OCI-LY3 (cell line): ENCODE measurements around the gene TCF7.
"Not testable (repeated sequence)": the region's sequence is repeated elsewhere in the genome, so short reads cannot be mapped to it uniquely, and the experiment has no call there.

Source experiments
- H2AFZ ChIP-seq: fragments of 200-600, 300-600 bp; shearing (Covaris generic); 2 replicates; pipeline ENCODE4 v1.6.0; 2014; ENCODE audit warnings: antibody characterized with exemption, low read depth, low read length
- H3K27ac ChIP-seq: fragments of 200-600, 300-600 bp; sonication (generic); 2 replicates; pipeline ENCODE4 v1.5.1; 2014; ENCODE audit warnings: mild to moderate bottlenecking, low read length, moderate library complexity, mixed read lengths
- H3K27me3 ChIP-seq: fragments of 200-600, 300-600 bp; sonication (generic); 2 replicates; pipeline ENCODE4 v1.6.1; 2014; ENCODE audit warnings: low read depth, low read length, mixed read lengths
- H3K36me3 ChIP-seq: fragments of 200-600, 300-600 bp; sonication (generic); replicated peaks from 2 replicates; pipeline ENCODE3; 2014; ENCODE audit warnings: low read depth, low read length, mixed read lengths
- H3K4me1 ChIP-seq: fragments of 300-600, 200-600 bp; sonication (generic); 2 replicates; pipeline ENCODE4 v1.6.1; 2014; ENCODE audit warnings: low read length, mixed read lengths
- H3K4me2 ChIP-seq: fragments of 200-600, 300-600 bp; sonication (generic); 2 replicates; pipeline ENCODE4 v1.6.1; 2014; ENCODE audit warnings: low read length, mixed read lengths
- H3K4me3 ChIP-seq: fragments of 300-600, 200-600 bp; sonication (generic); 2 replicates; pipeline ENCODE4 v1.5.1; 2014; ENCODE audit warnings: antibody characterized with exemption, mild to moderate bottlenecking, low read length, moderate library complexity
- H3K79me2 ChIP-seq: fragments of 300-600, 200-600 bp; shearing (Covaris generic); 2 replicates; pipeline ENCODE4 v1.6.1; 2014; ENCODE audit warnings: mild to moderate bottlenecking, low read length, mixed read lengths
- H3K9ac ChIP-seq: fragments of 300-600, 200-600 bp; shearing (Covaris generic); 2 replicates; pipeline ENCODE4 v1.6.0; 2014; ENCODE audit warnings: mild to moderate bottlenecking, low read length, moderate library complexity
- H3K9me3 ChIP-seq: fragments of 200-600, 300-600 bp; shearing (Covaris generic); 2 replicates; pipeline ENCODE4 v1.6.1; 2014; ENCODE audit warnings: low read length, mixed read lengths; ENCODE audit not compliant: insufficient read depth
- H4K20me1 ChIP-seq: fragments of 200-600, 300-600 bp; sonication (generic); 2 replicates; pipeline ENCODE4 v1.6.1; 2016; ENCODE audit warnings: low read length, mixed read lengths; ENCODE audit not compliant: insufficient read depth
- CTCF ChIP-seq: fragments of 200-600, 300-600 bp; sonication (generic); IDR thresholded peaks from 2 replicates; pipeline ENCODE4 v1.5.1; 2014; ENCODE audit warnings: antibody characterized with exemption, low read length, low read depth
- EZH2phosphoT487 ChIP-seq: fragments of 200-600 bp; shearing (Covaris generic); IDR thresholded peaks from 2 replicates; pipeline ENCODE4 v1.6.1; 2018; ENCODE audit warnings: antibody characterized with exemption, mixed run types, low read depth

Gene TCF7

GRCh38 chr5:134149571-134150303, 35.3 kb downstream of the TCF7 start:
- H3K4me2 ChIP-seq = no peak overlapping the region
- H3K36me3 ChIP-seq = peaks cover 38% of the 10 kb centered on the region
- H3K4me3 ChIP-seq = no peak overlapping the region
- H3K4me1 ChIP-seq = no peaks in the 10 kb centered on the region
- TF ChIP-seq CTCF = no peak
- TF ChIP-seq EZH2phosphoT487 = no peak
- H3K79me2 ChIP-seq = peaks cover 3% of the 10 kb centered on the region; the same call in 1 of the 2 replicates
- peaks cover 4% of the 10 kb centered on the region; the same call in 1 of the 2 replicates for H4K20me1 ChIP-seq
- H2AFZ ChIP-seq = no peak overlapping the region
- H3K9ac ChIP-seq = no peak overlapping the region
- no peaks in the 10 kb centered on the region for H3K27me3 ChIP-seq
- no peak overlapping the region for H3K27ac ChIP-seq
- H3K9me3 ChIP-seq = no peaks in the 10 kb centered on the region

- peaks cover 40% of the 10 kb centered on the region for H3K36me3 ChIP-seq
These were observed 37.2 kb downstream of the TCF7 start for GRCh38 chr5:134151723-134152122.

GRCh38 chr5:134152173-134152832, 37.8 kb downstream of the TCF7 start:
- not testable (repeated sequence) for H3K79me2 ChIP-seq, H2AFZ ChIP-seq, H3K4me1 ChIP-seq, H3K27me3 ChIP-seq, H3K27ac ChIP-seq, H3K4me3 ChIP-seq, H4K20me1 ChIP-seq, H3K9me3 ChIP-seq, H3K9ac ChIP-seq, H3K4me2 ChIP-seq
- peaks cover 40% of the 10 kb centered on the region for H3K36me3 ChIP-seq

More at GRCh38 chr5:134151723-134152122, 37.2 kb downstream of the TCF7 start:
- no peak overlapping the region for H2AFZ ChIP-seq
- TF ChIP-seq EZH2phosphoT487 = no peak
- TF ChIP-seq CTCF = no peak
- no peak overlapping the region for H3K27ac ChIP-seq
- no peaks in the 10 kb centered on the region for H3K4me1 ChIP-seq
- no peak overlapping the region for H3K4me2 ChIP-seq
- no peaks in the 10 kb centered on the region for H3K27me3 ChIP-seq
- H4K20me1 ChIP-seq = no peaks in the 10 kb centered on the region
- no peak overlapping the region for H3K4me3 ChIP-seq
- no peaks in the 10 kb centered on the region for H3K9me3 ChIP-seq
- H3K9ac ChIP-seq = no peak overlapping the region
- peaks cover 3% of the 10 kb centered on the region; the same call in 1 of the 2 replicates for H3K79me2 ChIP-seq

- H4K20me1 ChIP-seq = no peaks in the 10 kb centered on the region
- no peak overlapping the region for H2AFZ ChIP-seq
- TF ChIP-seq CTCF (no peak), EZH2phosphoT487 (no peak)
- H3K27me3 ChIP-seq = no peaks in the 10 kb centered on the region
- H3K4me3 ChIP-seq = no peak overlapping the region
- no peak overlapping the region for H3K9ac ChIP-seq
- H3K27ac ChIP-seq = no peak overlapping the region
- H3K79me2 ChIP-seq = peaks cover 3% of the 10 kb centered on the region; the same call in 1 of the 2 replicates
- peaks cover 48% of the 10 kb centered on the region for H3K36me3 ChIP-seq
- no peak overlapping the region for H3K4me2 ChIP-seq
- no peaks in the 10 kb centered on the region for H3K9me3 ChIP-seq
- H3K4me1 ChIP-seq = no peaks in the 10 kb centered on the region
These were observed 38.8 kb downstream of the TCF7 start for GRCh38 chr5:134153241-134153640.
